GM23338 (cell line): ENCODE measurements around the gene ETFBKMT.

Source experiments
- CREB1 ChIP-seq: fragments of 250-450 bp; sonication (Bioruptor Pico); IDR thresholded peaks from 2 replicates; pipeline ENCODE4 v1.5.0; 2020; ENCODE audit warnings: low read depth, mild to moderate bottlenecking, moderate library complexity
- CTCF ChIP-seq, 2 experiments: fragments of 200-600 bp in 1 of 2; sonication (generic) in 1 of 2; conservative IDR thresholded peaks; 2 replicates each; pipeline versions ENCODE4 v1.5.1 to v1.6.1; 2016 to 2017; ENCODE audit warnings: antibody characterized with exemption in 2 of 2, low read depth in 2 of 2, mild to moderate bottlenecking in 2 of 2, moderate library complexity in 1 of 2
- ETS1 ChIP-seq: IDR thresholded peaks from 2 replicates; pipeline ENCODE4 v1.6.1; 2016; ENCODE audit warnings: antibody characterized with exemption
- EZH2 ChIP-seq: fragments of 200-600 bp; sonication (generic); IDR thresholded peaks from one replicate; pipeline ENCODE4 v1.8.0; 2017; ENCODE audit warnings: antibody characterized with exemption, mild to moderate bottlenecking, low read depth; ENCODE audit not compliant: unreplicated experiment
- EZH2phosphoT487 ChIP-seq: fragments of 200-600 bp; sonication (generic); IDR thresholded peaks from one replicate; pipeline ENCODE4 v1.8.1; 2018; ENCODE audit warnings: antibody characterized with exemption; ENCODE audit not compliant: unreplicated experiment
- JUNB ChIP-seq: IDR thresholded peaks from one replicate; pipeline ENCODE4 v1.6.1; 2016; ENCODE audit warnings: antibody characterized with exemption; ENCODE audit not compliant: unreplicated experiment
- POLR2AphosphoS5 ChIP-seq: IDR thresholded peaks from 2 replicates; pipeline ENCODE4 v1.6.1; 2016; ENCODE audit warnings: antibody characterized with exemption, low read depth
- REST ChIP-seq: IDR thresholded peaks from one replicate; pipeline ENCODE4 v1.6.1; 2018; ENCODE audit warnings: antibody characterized with exemption; ENCODE audit not compliant: unreplicated experiment
- STAT1 ChIP-seq: IDR thresholded peaks from one replicate; pipeline ENCODE4 v1.6.1; 2016; ENCODE audit warnings: antibody characterized with exemption; ENCODE audit not compliant: unreplicated experiment
- ZNF114 ChIP-seq: fragments of 250-450 bp; sonication (Bioruptor Pico); IDR thresholded peaks from 2 replicates; pipeline ENCODE4 v1.5.0; 2020; ENCODE audit warnings: mild to moderate bottlenecking, moderate library complexity
- ZNF331 ChIP-seq: fragments of 250-450 bp; sonication (Bioruptor Pico); IDR thresholded peaks from 2 replicates; pipeline ENCODE4 v1.5.0; 2020; ENCODE audit warnings: low read depth, mild to moderate bottlenecking, moderate library complexity

DNA sequence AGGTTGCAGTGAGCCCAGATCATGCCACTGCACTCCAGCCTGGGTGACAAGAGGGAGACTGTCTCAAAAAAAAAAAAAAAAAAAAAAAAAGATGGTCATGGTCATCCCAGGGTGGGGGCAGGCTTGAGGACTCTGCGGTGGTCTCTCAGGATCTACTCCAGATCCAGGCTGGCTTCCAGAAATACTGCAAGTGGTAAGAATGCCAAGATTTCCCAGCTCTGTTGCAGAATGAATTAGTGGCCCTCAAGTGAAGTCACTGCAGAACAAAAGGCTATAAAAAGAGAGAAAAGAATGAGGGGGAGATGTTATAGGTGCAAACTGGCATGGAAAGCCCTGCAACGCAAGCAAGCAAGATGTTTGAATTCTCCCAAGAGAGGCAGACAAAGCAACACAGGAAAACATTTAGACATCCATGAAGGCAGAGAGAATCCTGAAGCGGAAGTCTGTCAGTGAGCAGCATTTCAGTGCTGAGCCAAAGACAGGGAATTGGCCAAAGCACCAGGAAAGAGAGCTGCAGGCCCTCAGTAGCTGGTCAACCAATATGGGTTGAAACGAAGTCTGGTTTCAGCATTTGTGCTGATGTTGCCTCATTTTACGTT, 31.9 kb upstream of the ETFBKMT start:
- no peak for TF ChIP-seq CTCF (conservative IDR thresholded peaks at IDR 0.05; ENCODE audit: low read depth in 2 of 2)
- no peak for TF ChIP-seq CREB1 (CRISPR knock-in tag)
- no peak for TF ChIP-seq POLR2AphosphoS5
- no peak for TF ChIP-seq ETS1
- TF ChIP-seq EZH2phosphoT487 = no peak
- no peak for TF ChIP-seq EZH2
- TF ChIP-seq JUNB = no peak
- TF ChIP-seq STAT1 = no peak
- no peak for TF ChIP-seq ZNF114 (CRISPR knock-in tag)
- TF ChIP-seq REST = no peak
- TF ChIP-seq ZNF331 = no peak
